Measurements from ENCODE around the gene CDKN1B. TPM values are rescaled to one million over a fixed set of nuclear protein-coding genes. Genes with fewer than 3 reads are reported as not detected.
A peak's percentile ranks its signal among the peaks of the same experiment; 100 is the strongest.

CDKN1B gene
- 25.5 TPM for total RNA-seq

DNA sequence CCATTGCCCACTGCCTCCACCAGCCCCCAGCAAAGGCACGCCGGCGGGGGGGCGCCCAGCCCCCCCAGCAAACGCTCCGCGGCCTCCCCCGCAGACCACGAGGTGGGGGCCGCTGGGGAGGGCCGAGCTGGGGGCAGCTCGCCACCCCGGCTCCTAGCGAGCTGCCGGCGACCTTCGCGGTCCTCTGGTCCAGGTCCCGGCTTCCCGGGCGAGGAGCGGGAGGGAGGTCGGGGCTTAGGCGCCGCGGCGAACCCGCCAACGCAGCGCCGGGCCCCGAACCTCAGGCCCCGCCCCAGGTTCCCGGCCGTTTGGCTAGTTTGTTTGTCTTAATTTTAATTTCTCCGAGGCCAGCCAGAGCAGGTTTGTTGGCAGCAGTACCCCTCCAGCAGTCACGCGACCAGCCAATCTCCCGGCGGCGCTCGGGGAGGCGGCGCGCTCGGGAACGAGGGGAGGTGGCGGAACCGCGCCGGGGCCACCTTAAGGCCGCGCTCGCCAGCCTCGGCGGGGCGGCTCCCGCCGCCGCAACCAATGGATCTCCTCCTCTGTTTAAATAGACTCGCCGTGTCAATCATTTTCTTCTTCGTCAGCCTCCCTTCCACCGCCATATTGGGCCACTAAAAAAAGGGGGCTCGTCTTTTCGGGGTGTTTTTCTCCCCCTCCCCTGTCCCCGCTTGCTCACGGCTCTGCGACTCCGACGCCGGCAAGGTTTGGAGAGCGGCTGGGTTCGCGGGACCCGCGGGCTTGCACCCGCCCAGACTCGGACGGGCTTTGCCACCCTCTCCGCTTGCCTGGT, at the start of gene CDKN1B:
Gene CDKN1B, plus strand, starts transcription at position 576 of the 793 bp plus-strand sequence. CDS start 472 bp downstream, outside the sequence.
- ATAC-seq = peak; percentile 86

DNA sequence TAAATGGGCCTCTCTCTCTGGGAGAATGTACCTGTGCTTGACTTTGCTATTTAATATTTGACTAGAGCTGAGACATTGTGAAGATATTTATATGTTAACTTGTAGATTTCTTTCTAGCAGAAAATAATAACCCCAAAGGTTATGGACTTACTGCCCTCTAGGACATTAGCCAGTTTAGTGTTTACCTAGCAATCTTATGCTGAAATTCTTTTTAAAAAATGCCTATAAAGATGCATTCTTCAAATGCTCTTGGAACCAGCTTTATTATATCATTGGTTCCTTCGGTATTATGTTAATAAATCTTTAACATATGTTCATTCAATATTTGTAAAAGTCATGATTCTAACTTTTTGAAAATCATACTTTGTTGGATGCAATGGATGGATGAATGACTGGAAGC, 49.2 kb upstream of the CDKN1B start:
- DNase-seq (ENCODE audit: low spot score) = no peak
- no peak for ATAC-seq

More for the DNA sequence above, at the start of gene CDKN1B:
- DNase-seq (ENCODE audit: low spot score) = peak; percentile 97

DNA sequence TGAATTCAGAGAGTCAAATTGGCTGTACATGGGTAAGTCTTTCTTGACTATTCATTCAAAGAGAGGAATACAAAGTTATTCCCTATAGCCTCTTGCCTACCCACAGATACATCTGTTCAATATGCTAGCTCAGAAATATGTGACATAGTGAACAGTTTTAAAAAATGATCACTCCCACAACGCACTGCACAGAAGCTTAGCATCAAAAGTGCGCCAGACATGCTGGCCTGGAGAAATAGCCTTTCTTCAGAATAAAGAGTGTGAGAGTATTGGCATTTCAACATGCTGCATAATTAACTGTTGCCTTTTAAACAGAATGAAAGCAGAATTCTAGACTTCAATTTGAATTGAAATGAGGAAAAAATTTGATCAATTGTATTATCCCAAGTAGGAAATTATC, 48.1 kb upstream of the CDKN1B start:
- DNase-seq (ENCODE audit: low spot score) = no peak

DNA sequence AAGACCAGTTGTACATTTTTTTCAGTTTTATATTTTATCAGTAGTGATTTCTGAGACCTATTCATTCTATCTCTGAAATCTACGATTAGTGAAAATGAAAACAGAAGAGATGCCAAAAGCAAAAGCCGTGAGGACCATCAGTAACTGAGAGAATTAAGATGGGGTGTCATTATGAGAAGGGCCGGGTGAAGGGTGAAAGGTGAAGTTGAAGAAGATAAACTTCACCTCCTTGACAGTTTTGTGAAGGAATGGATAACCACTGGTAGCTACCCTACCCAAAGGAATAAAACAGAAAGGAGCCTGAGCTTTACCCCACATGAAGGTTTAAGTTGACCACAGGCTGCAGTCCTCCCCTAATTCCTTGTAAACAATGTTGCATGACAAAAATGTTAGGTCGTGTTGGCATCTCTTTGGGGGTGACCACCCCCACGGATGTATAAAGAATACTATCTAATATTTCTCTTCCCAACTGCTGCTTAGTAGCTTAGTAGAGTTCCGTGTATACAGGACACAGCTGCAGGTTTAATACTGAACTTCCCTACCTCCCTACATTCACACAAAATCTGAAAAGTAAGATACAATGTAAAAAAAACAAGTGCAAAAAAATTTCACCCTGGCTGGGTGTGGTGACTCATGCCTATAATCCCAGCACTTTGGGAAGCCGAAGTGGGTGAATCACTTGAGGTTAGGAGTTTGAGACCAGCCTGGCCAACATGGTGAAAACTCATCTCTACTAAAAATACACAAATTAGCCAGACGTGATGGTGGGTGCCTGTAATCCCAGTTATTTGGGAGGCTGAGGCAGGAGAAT, 45.1 kb upstream of the CDKN1B start:
- DNase-seq (ENCODE audit: low spot score) (no peak), ATAC-seq (no peak)

More for the DNA sequence above, 48.1 kb upstream of the CDKN1B start:
- ATAC-seq = no peak

DNA sequence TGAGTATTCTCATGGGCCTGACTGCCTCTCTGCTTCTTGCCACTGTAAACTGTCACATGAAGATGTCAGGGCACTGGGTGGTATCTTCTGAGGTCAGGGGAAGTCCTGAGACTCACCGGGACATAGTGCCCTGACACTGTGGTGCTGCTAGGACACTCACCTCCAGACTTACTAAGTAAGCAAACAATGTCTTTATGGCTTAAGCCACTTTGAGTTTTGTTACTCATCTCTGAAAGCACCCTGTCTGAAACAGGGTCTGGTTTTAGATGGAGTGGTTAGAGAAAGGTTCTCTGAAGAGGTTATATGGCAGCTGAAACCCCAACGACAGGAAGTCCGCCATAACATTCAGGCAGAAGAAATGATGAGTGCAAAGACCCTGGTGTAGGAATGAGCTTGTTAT, 43.9 kb upstream of the CDKN1B start:
- ATAC-seq = no peak

DNA sequence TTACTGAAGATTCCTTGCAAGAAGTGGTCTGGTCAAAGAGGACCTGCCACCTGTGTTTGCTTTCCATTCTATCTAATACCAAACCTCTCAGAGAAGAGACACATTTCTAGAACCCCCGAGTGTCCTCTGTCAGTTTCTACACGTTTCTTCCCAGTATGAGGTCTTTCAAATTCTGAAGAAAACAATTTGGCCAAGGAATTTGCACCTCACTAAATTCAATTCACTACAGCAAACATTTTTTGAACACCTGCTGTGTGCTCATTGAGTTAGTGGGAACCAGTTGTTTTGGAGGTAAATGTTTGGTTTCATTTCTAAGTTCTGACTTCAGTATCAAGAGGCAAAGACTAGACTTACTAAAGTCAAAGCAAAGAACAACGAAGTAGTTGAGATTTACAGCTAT, 40.6 kb upstream of the CDKN1B start:
- ATAC-seq = no peak
- DNase-seq (ENCODE audit: low spot score) = no peak

More for the DNA sequence above, 43.9 kb upstream of the CDKN1B start:
- no peak for DNase-seq (ENCODE audit: low spot score)

DNA sequence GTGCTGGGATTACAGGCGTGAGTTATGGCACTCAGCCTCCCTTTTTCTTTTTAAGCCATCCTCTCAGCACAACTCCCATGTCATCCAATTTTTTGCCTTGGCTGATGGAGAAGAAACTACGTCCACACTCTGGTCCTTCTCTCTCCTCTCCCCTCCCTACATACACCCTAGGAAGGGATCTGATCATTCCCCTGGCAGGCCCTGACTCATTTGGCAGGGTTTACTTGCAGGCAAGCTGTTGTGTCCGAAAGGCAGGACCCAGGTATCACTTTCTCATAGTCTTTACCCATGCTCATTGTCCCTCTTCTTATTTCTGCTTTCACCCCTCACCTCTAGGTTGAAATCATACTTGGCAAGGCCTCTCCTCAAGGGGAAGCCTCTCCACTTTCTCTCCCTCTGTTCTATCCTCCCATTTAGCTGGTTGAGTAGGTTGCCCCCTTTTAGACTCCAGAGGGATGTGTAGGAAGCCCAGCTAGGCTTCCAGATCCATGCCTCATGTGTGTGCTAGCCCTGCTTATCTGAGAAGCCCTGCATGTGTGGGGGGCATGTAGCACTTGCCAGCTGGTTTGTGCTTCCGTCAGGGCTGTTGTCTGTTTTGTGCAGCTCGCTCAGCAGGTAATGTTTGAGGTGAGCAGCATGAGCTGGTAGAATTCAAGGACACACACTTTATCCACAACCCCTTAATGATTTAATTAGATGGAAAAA, 36.0 kb upstream of the CDKN1B start:
- DNase-seq (ENCODE audit: low spot score) (no peak), ATAC-seq (no peak)

DNA sequence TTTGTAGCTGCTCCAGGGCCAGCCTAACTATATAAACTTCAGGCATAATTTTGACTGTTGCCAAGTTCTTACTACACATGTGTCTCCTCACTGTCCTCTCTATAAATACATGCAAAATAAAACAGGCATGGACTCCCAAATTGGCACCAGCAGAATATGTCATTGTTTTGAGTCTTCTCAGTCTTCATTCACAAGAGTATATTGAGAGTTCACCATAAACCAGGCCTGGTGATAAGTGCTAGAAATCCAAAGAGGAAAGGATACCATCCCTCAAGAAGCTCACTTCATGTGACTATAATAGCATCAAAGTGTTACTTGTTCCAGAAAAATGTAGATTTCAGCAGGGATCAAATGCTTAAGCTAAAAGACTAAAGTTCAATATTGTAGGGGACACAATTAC, 34.9 kb upstream of the CDKN1B start:
- ATAC-seq (no peak), DNase-seq (ENCODE audit: low spot score) (no peak)

DNA sequence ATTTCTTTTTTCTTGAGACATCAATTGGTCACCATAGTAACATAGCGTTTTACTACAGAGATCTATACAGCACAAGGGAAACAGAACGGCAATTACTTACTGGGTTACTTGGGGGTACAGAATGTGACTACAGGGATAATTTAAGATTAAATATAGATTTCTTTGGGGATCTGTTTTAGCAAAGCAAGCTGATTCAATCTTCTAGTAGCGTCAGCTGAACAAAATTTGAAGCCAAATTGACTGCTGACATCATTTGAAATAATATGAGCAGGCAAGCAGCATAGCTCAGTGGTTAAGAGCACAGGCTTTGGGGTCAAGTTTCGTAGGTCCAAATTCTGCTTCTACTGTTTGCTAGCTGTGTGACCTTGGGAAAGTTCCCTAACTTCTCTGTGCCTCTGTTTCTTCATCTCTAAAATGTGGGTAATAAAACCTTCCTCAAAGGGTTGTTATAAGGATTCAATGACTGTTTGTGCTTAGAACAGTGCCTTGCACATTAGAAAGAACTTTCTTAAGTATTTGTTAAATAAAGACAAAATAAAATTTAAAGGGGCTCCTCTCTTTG, 34.0 kb upstream of the CDKN1B start:
- no peak for DNase-seq (ENCODE audit: low spot score)
- no peak for ATAC-seq

DNA sequence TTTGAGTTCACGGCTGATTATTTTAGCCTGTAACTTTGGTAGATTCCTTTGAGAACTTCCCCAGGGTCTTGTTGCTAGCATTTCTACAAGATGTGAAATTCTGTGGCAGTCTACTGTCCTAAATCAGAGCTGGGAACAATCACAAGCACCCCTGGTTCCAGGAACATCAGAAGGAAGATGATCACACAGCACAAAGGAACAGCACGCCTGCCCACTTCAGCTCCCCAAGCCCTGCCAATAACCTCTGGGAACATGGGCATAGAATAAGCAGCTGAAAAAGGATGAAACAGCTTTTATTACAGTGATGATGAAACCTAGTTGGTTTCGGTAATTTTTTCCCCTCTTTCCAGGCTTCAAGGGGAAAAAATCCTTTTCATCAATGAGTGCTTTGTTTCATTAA, 33.4 kb upstream of the CDKN1B start:
- ATAC-seq (no peak), DNase-seq (ENCODE audit: low spot score) (no peak)

DNA sequence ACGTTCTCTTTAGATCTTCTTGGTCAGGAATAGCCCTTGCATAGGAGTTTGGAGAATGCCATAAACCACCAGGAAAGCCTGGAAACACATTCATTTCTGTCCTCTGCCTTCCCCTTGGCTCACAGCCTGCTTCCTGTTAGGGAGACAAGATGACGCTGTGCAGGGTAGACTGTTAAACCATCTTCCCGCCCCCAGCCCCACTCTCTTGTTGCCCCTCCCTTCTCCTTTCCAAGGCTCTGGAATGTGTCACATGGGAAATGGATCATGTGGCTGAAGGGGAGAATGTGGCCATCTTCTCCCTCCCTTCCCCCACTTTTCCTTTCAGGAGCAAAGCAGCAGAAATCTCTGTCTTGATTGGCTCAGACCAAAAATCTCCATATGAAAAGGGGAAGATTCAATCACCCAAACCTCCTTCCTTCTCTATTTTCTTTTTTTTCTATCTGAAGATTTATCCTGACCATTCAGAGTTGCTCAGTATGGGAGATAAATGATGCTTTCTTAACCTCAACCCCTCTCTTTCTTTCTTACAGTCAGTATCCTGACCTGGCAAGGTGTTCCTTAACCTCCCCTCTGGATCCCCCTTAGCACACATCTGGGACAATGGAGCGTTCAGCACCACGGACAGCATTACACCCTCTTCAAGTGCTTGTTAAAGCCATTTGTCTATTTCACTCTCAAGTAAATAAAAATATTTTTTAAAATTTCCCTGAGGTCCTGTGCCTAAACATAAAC, 32.6 kb upstream of the CDKN1B start:
- DNase-seq (ENCODE audit: low spot score) = no peak
- ATAC-seq = peak; percentile 40

DNA sequence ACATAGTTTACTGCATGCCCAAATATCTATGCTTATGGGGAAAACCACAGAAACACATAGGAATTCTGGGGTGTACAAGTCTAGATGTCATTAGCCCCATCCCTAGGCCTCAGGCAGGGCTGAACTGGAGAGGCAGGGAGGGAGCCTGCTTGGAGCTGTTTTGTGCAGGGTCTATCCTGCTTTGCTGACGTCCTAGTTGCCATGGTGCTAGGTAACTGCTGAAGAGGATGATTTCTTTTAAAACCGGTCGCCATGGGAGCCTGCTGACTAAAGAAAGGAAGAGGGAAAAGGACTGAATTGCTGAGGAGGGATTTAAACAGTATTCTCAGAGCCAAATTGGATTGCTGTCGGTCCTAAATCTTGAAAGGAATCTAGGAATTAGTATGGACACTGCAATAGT, 31.9 kb upstream of the CDKN1B start:
- no peak for ATAC-seq
- no peak for DNase-seq (ENCODE audit: low spot score)

DNA sequence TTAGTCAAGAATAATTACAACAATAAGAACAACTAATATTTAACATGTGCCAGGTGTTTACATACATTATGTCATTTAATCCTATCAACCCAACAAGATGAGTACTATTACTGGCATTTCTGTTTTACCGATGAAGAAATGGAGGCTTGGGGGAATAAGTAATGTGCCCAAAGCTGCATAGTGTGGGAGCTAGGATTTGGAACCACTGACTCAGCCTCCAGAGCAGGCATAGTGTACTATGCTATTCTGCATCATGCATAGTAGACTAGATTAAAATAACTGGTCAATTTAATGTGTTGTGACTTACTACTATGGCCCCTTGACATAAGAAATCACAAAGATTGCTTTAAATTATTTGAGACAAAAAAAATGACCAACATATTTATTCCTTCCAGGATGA, 30.7 kb upstream of the CDKN1B start:
- DNase-seq (ENCODE audit: low spot score) = no peak
- ATAC-seq = no peak

DNA sequence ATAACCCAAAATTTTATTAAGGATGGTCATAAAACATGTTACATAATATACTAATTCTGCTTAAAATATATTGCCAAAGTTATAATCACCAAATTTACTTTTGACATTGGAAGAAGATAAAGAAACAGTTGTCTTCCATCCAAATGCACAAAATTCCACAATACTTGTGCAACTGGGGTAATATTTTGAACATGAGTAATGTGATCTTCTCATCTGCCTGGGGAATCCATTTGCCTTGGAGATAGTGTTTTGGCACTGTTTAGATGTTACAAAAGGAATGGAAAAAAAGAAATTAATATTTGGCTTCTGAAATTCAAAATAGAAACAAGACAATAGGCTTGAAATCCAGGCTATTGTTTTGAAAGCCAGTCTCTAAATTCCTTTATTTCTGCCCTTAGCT, 30.2 kb upstream of the CDKN1B start:
- no peak for DNase-seq (ENCODE audit: low spot score)

DNA sequence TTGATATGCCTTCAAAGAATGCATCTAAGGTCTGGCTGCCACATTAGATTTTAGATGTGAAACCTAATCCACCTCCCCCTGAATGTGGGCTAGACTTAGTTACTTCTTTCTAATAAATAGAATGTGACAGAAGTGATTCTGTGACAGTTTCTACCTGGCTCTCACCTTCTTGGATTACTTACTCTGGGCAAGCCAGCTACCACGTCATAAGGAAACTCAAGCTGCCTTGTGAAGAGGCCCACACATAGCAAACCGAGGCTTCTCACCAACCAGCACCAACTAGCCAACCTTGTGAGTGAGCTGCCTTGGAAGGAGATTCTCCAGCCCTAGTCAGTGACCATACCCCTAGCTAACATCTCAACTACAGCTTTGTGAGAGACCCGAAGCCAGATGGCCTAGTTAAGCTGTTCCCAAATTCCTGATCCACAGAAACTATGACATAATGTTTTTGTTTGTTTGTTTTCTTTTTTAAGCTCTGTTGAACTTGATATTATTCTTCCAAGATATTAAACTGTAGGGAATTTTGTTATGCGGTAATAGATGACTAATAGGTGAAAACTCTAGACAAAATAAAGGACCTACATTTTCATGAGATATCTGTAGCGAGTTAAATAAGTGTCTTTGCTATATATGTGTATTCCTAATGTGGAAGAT, 27.4 kb upstream of the CDKN1B start:
- DNase-seq (ENCODE audit: low spot score) (no peak), ATAC-seq (no peak)

More for the DNA sequence above, 30.2 kb upstream of the CDKN1B start:
- ATAC-seq = no peak

DNA sequence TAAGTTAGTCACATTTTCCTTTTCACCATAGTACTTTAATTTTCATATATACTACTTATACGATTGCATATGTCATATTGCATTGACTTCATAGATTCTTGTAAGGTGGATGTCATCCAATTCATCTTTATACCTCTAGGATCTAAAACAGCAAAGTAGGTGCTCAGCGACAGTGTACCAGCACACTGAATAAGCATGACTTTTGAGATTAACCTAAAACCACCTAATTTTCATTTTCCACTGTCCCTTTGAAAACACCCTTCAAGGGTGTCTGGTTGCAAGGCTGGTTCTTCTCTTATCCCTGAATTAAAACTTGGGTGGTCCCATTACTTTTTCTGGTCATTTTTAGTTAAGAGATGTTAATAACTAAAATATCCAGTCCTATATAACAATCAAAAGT, 25.6 kb upstream of the CDKN1B start:
- ATAC-seq (no peak), DNase-seq (ENCODE audit: low spot score) (no peak)

DNA sequence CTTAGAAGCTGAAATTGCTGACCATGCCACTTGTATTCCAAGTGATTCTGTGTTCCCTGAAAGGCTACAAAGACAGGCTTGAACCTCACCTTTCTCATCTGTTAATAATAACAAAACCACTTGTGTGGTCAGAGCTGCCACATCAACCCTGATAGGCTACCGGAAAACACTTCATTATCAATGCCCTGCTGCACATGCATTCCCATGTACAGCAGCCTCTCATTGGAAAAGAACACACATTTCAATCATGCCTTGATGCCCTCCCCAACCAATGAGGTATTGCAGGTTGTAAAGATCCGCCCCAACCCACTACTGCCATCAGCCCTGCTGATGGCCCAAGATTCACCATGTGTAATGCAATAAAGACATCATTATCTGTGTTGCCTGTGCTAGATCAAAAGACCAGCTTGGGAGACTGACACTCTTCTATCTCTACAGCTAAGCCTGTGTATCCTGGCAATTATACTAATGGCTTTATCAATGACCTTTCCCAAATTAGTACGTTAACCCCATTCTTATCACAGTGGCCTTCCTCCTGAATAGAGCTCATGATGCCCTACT, 24.0 kb upstream of the CDKN1B start:
- no peak for ATAC-seq
- DNase-seq (ENCODE audit: low spot score) = no peak

DNA sequence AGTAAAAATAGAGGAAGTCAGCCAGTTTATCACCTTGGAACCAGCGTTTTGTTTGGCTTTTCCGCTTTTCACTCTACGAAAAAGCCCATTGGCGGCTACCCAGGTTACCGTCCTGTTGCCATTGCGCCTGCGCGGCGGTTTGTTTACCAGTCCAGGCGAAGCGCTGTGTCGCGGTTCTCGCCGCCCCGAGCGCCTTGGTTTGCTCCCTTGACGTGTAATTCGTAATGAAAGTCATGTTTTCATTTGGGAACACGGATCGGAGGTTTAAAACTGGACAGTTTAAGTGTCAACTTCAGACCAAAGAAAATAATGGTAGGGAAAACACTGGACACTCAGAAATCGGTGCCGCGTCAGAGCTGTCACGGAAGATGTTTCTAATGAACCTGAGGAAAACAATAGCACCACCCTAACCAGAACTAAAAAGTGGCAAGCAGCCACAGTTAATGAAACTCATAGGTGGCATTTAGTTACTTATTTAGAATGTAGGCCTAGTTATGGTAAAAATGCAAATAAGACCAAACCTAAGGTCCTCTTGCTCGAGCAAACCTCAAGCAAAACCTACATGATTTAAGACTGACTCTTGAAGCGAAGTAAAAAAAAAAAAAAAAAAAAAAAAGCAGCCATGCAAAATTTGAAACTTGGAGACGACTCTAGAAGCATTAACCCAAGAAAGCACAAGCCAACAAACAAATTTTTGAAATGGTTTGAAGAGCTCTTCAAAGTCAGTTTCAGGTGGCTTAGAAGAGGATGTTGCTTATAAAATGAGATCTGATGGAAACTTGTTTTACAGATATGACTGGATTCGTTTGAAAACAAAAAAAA, 20.4 kb upstream of the CDKN1B start:
- ATAC-seq = peak; percentile 93

DNA sequence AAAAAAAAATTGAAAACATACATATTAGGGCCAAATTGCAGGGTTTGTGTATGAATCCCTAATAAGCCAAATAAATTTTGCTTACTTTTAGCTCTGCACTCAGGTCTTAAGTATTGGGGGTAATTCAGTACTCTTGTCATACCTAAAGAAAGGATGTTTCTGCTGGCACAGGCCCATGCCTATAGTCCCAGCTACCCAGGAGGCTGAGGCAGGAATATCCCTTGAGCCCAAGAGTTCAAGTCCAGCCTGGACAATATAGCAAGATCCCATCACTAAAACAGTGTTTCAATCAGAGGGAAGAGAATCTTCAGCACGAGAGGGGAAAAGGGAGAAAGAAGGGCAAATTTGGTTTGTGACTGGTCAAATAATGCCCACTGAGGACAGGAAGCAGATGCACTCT, 17.8 kb upstream of the CDKN1B start:
- ATAC-seq = no peak
- no peak for DNase-seq (ENCODE audit: low spot score)

More for the DNA sequence above, 20.4 kb upstream of the CDKN1B start:
- DNase-seq (ENCODE audit: low spot score) = peak; percentile 94

All from left lobe of liver (tissue), 2 donors.